Omental fat pad (tissue), 4 donors: ENCODE measurements around the gene PRICKLE1. TPM values are rescaled to one million over a fixed set of nuclear protein-coding genes. Genes with fewer than 3 reads are reported as not detected.
"Not testable (repeated sequence)": the region's sequence is repeated elsewhere in the genome, so short reads cannot be mapped to it uniquely, and the experiment has no call there.

Experiments
- ATAC-seq: fragments of 150-250 bp; one replicate; pipeline ENCODE4 v1.9.1; 2016; ENCODE audit warnings: mild to moderate bottlenecking, moderate library complexity; ENCODE audit not compliant: low FRiP score
- DNase-seq: peaks from one replicate; pipeline ENCODE4 v3.0.0-alpha.2; 2019; ENCODE audit warnings: low spot score
- total RNA-seq, 4 donors: library from RNA; depleted of rRNA; stranded (reverse); fragments of >200 nt; gene quantifications; one replicate each; pipeline ENCODE4 v1.1.0, GENCODE V29; 2016
- TF ChIP-seq, protein P1 (sequence below), 3 donors: fragments of 450-650 bp; IDR thresholded peaks; one replicate each; pipeline ENCODE4 v1.5.1; 2016 to 2017; ENCODE audit warnings: antibody characterized with exemption in 3 of 3, mild to moderate bottlenecking in 3 of 3, moderate library complexity in 2 of 3

The PRICKLE1 gene
- total RNA-seq, 4 donors from 2014 or later: 7.2 to 10.9 (median 9.3) TPM

DNA sequence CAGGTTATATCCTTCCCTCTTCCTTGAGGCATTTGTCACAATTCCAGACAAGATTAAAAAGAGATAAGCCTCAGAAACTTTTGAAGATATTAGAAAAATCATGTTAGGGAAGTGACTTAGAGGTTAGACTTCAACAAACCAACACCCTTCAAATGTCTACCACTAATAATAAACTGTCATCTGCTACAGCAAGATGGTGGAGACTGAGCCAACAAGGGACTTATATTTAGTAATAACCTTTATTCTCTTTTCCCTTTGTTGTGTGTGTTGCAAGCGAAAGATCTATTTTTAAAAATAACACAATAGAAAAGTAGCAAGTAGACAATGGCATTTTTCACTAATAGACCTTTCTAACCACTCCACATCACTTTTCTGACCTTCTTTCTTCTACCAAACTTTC is 28.6 kb downstream of the PRICKLE1 start:
- ATAC-seq: no peak
- TF ChIP-seq, protein P1, sequence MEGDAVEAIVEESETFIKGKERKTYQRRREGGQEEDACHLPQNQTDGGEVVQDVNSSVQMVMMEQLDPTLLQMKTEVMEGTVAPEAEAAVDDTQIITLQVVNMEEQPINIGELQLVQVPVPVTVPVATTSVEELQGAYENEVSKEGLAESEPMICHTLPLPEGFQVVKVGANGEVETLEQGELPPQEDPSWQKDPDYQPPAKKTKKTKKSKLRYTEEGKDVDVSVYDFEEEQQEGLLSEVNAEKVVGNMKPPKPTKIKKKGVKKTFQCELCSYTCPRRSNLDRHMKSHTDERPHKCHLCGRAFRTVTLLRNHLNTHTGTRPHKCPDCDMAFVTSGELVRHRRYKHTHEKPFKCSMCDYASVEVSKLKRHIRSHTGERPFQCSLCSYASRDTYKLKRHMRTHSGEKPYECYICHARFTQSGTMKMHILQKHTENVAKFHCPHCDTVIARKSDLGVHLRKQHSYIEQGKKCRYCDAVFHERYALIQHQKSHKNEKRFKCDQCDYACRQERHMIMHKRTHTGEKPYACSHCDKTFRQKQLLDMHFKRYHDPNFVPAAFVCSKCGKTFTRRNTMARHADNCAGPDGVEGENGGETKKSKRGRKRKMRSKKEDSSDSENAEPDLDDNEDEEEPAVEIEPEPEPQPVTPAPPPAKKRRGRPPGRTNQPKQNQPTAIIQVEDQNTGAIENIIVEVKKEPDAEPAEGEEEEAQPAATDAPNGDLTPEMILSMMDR (IDR thresholded peaks at IDR 0.05): no peak
- DNase-seq: no peak

DNA sequence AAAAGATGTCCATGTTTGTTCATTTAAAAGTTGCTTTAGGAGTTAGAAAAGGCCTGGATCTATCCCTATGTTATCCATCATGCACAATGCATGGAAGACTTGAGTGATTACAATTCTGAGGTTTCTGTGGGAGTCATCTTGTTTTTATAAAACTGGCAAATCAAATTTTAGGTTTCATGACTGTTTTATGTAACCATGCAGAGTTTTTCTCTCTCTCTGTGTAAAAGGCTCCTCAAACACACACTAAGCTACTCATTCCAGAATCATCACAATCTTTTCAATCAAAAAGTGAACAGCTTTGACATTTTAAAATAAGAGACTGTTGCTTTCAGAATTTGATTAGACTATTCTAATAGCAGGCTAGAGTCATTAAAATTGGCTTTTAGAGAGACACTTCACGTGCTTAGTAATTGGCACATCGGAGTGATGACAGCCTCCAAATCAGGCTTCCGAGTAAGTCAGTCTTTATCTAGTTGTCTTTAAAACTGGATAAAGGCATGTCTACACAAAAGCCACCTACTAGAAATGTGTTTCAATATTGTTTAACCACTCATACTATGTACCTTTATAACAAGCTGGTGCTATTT is 31.9 kb downstream of the PRICKLE1 start:
- ATAC-seq: no peak
- TF ChIP-seq, protein P1 (IDR thresholded peaks at IDR 0.05): no peak
- no peak for DNase-seq

DNA sequence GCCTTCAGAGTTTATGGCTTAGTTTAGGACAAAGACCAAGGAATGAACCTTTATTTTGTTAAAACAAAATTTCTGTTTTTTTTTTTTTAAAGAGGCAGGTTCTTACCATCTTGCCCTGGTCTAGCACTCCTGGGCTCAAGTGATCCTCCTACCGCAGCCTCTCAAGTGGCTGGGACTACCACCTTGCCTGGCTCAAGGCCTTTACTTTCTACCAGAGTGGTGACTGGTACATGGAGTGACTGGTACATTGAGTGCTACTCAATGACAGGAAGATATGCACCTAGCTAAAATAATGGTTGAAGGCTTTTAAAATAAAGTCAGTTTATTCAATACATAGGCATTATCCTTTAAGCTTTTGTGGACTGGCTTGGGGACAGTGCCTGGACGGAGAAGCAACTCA is 32.6 kb downstream of the PRICKLE1 start:
- ATAC-seq (no peak), DNase-seq (no peak)
- TF ChIP-seq, protein P1 (IDR thresholded peaks at IDR 0.05): no peak

DNA sequence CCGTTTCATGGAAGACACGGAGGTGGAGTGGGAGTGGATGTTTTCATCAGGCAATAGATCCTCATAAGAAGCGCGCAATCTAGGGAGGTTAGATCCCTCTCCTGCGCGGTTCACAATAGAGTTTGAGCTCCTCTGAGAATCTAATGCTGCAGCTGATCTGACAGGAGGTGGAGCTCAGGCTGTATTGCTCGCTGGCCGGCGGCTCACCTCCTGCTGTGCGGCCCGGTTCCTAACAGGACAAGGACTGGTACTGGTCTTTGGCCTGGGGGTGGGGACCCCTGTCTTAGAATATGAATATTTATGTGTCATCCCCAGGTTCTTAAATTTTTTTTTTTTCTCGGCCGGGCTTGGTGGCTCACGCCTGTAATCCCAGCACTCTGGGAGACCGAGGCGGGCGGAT is 36.7 kb downstream of the PRICKLE1 start:
- TF ChIP-seq, protein P1 (IDR thresholded peaks at IDR 0.05): no peak
- DNase-seq (no peak), ATAC-seq (no peak)

DNA sequence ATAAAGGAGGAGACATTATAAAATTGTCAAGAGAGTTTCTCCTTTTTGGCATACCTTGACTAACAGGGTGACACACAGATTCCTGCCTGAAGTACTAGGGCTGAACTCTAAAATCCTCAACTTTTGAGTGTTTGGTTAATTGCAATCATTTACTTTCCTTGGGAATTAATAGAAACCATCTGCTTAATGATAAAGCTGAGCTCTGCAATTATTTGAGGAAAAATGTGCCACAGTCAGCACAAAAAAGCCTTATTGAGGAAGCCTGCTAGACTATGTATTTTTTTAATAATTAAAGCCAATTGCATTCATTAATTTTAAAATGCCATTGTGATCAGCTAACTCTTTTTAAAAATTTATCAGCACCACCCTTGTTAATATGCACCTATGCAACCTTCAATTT is 38.7 kb downstream of the PRICKLE1 start:
- DNase-seq: no peak
- ATAC-seq: no peak
- TF ChIP-seq, protein P1 (IDR thresholded peaks at IDR 0.05): no peak

DNA sequence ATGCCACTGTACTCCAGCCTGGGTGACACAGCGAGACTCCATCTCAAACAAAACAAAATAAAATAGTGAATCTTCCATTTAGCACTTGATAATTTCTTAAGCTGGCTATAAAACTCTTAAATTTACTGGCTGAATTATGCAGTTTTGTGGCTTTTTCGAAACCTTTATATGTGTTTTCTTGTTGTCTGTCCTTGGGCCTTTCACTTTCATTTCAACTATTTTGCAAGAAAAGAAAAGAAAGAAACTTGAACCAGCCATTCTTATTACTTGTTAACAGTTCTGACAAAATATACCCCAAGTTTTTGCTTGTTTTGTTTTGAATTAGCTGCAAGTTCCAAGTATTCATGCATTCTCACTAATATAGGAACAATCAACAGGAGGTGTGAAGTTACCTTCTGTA is 42.8 kb downstream of the PRICKLE1 start:
- TF ChIP-seq, protein P1 (IDR thresholded peaks at IDR 0.05): no peak
- ATAC-seq (no peak), DNase-seq (no peak)

DNA sequence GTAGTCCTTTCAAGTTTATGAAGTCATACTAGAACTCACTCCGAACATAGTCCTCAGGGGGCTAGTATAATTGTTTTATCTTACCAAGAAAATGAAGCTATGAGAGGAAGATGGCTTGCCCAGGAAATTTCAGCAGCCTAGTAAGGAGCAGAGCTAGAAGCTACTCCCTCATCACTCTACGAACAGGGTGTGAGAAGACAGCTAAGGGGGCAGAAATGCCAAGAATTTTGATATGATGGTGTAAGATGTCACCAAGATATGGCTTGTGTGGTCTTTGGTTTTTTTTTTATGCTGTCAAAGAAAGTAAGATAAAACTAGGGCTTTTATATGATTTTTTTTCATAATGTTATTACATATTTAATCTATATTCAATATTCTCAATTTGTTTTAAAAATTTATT is 47.6 kb downstream of the PRICKLE1 start:
- DNase-seq: no peak
- TF ChIP-seq, protein P1 (IDR thresholded peaks at IDR 0.05): no peak
- no peak for ATAC-seq

DNA sequence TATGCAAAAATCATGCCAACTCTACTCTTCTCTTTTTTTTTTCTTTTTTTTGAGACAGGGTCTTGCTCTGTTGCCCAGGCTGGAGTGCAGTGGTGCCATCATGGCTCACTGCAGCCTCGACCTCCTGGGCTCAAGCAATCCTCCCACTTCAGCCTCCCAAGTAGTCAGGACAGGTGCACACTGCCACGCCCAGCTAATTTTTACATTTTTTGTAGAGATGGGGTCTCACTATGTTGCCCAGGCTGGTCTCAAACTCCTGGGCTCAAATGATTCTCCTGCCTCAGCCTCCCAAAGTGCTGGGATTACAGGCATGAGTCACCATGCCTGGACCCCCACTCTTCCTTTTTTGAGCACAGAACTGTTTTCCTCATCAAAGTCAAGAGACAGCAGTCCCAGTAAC is 48.2 kb downstream of the PRICKLE1 start:
- ATAC-seq, DNase-seq: not testable (repeated sequence)
